Osteocyte (in vitro differentiated cells): ENCODE results near the gene CPZ. TPM values are rescaled to one million over a fixed set of nuclear protein-coding genes. Genes with fewer than 3 reads are reported as not detected.
A peak's percentile ranks its signal among the peaks of the same experiment; 100 is the strongest.

Experiments
- DNase-seq: peaks from one replicate; pipeline ENCODE4 v3.0.0; 2021; ENCODE audit warnings: mixed read lengths; ENCODE audit not compliant: unreplicated experiment; ENCODE audit errors: extremely low spot score
- H3K27ac Mint-ChIP-seq: one replicate; pipeline ENCODE4 v1.8.0; 2021; ENCODE audit warnings: mild to moderate bottlenecking, mixed read lengths; ENCODE audit not compliant: unreplicated experiment
- H3K27me3 Mint-ChIP-seq: one replicate; pipeline ENCODE4 v1.8.0; 2021; ENCODE audit warnings: mixed read lengths; ENCODE audit not compliant: unreplicated experiment
- H3K36me3 Mint-ChIP-seq: one replicate; pipeline ENCODE4 v1.8.0; 2021; ENCODE audit warnings: mixed read lengths; ENCODE audit not compliant: unreplicated experiment
- H3K4me1 Mint-ChIP-seq: one replicate; pipeline ENCODE4 v1.8.0; 2021; ENCODE audit warnings: mixed read lengths; ENCODE audit not compliant: unreplicated experiment
- H3K4me3 Mint-ChIP-seq: one replicate; pipeline ENCODE4 v1.8.0; 2021; ENCODE audit warnings: mild to moderate bottlenecking, moderate library complexity, mixed read lengths; ENCODE audit not compliant: unreplicated experiment
- H3K9me3 Mint-ChIP-seq: one replicate; pipeline ENCODE4 v1.8.0; 2021; ENCODE audit warnings: mixed read lengths; ENCODE audit not compliant: unreplicated experiment
- CTCF ChIP-seq: fragments of 200-600 bp; sonication (generic); IDR thresholded peaks from 2 replicates; pipeline ENCODE4 v1.5.0; 2021; ENCODE audit warnings: antibody characterized with exemption, mild to moderate bottlenecking, moderate library complexity
- total RNA-seq: library from RNA; stranded (reverse); gene quantifications from 2 replicates; pipeline ENCODE4 v1.2.1, GENCODE V29; 2021

CPZ gene
- total RNA-seq, 1 donor from 2014 or later: 10.7 TPM

GRCh38 chr4:8544741-8545438 lies 47.7 kb upstream of the CPZ start:
- Mint-ChIP-seq H3K9me3 (no peaks in the 10 kb centered on the region), H3K27ac (no peak overlapping the region), H3K36me3 (no peaks in the 10 kb centered on the region), H3K4me3 (no peak overlapping the region), H3K27me3 (no peaks in the 10 kb centered on the region), H3K4me1 (peaks cover 12% of the 10 kb centered on the region)
- no peak for TF ChIP-seq CTCF
- no peak for DNase-seq

GRCh38 chr4:8545439-8545765 lies 47.2 kb upstream of the CPZ start:
- no peak overlapping the region for H3K27ac Mint-ChIP-seq
- no peak for DNase-seq
- H3K9me3 Mint-ChIP-seq: no peaks in the 10 kb centered on the region
- peaks cover 12% of the 10 kb centered on the region for H3K4me1 Mint-ChIP-seq
- H3K27me3 Mint-ChIP-seq: no peaks in the 10 kb centered on the region
- no peaks in the 10 kb centered on the region for H3K36me3 Mint-ChIP-seq
- no peak for TF ChIP-seq CTCF
- H3K4me3 Mint-ChIP-seq: no peak overlapping the region

- H3K4me3 Mint-ChIP-seq: no peak overlapping the region
- DNase-seq: no peak
- H3K9me3 Mint-ChIP-seq: no peaks in the 10 kb centered on the region
- no peaks in the 10 kb centered on the region for H3K27me3 Mint-ChIP-seq
- no peaks in the 10 kb centered on the region for H3K36me3 Mint-ChIP-seq
- H3K27ac Mint-ChIP-seq: no peak overlapping the region
- peaks cover 12% of the 10 kb centered on the region for H3K4me1 Mint-ChIP-seq
- no peak for TF ChIP-seq CTCF
Measured at GRCh38 chr4:8546766-8547107, 45.8 kb upstream of the CPZ start.

GRCh38 chr4:8547108-8547911 lies 45.3 kb upstream of the CPZ start:
- no peak overlapping the region for H3K27ac Mint-ChIP-seq
- H3K4me3 Mint-ChIP-seq: no peak overlapping the region
- H3K9me3 Mint-ChIP-seq: no peaks in the 10 kb centered on the region
- H3K27me3 Mint-ChIP-seq: peaks cover 2% of the 10 kb centered on the region
- DNase-seq: no peak
- no peaks in the 10 kb centered on the region for H3K36me3 Mint-ChIP-seq
- H3K4me1 Mint-ChIP-seq: peaks cover 12% of the 10 kb centered on the region
- TF ChIP-seq CTCF: peak; percentile 50

- DNase-seq: no peak
- H3K9me3 Mint-ChIP-seq: no peaks in the 10 kb centered on the region
- no peak for TF ChIP-seq CTCF
- no peaks in the 10 kb centered on the region for H3K36me3 Mint-ChIP-seq
- H3K27me3 Mint-ChIP-seq: peaks cover 2% of the 10 kb centered on the region
- peaks cover 12% of the 10 kb centered on the region for H3K4me1 Mint-ChIP-seq
- no peak overlapping the region for H3K4me3 Mint-ChIP-seq
- H3K27ac Mint-ChIP-seq: no peak overlapping the region
Measured at GRCh38 chr4:8547912-8548730, 44.4 kb upstream of the CPZ start.
